ENCODE measurements around the gene SERPINA4.

The SERPINA4 gene

GRCh38 chr14:94617366-94617941, 56.2 kb downstream of the SERPINA4 start:
- peak; percentile 3 for DNase-seq

- no peak for DNase-seq
Observed at GRCh38 chr14:94617988-94618822, 57.0 kb downstream of the SERPINA4 start.

GRCh38 chr14:94619297-94619696, 58.1 kb downstream of the SERPINA4 start:
- DNase-seq: no peak
